HG02885 (cell line): ENCODE results near the gene SUCLG1.
"Not testable (repeated sequence)": the region's sequence is repeated elsewhere in the genome, so short reads cannot be mapped to it uniquely, and the experiment has no call there.

ENCODE experiments used
- ATAC-seq: cut with Tn5 transposase; IDR thresholded peaks from one replicate; pipeline ENCODE4 v1.9.1; 2021; ENCODE audit warnings: mild to moderate bottlenecking; ENCODE audit not compliant: unreplicated experiment, poor library complexity

The SUCLG1 gene

DNA sequence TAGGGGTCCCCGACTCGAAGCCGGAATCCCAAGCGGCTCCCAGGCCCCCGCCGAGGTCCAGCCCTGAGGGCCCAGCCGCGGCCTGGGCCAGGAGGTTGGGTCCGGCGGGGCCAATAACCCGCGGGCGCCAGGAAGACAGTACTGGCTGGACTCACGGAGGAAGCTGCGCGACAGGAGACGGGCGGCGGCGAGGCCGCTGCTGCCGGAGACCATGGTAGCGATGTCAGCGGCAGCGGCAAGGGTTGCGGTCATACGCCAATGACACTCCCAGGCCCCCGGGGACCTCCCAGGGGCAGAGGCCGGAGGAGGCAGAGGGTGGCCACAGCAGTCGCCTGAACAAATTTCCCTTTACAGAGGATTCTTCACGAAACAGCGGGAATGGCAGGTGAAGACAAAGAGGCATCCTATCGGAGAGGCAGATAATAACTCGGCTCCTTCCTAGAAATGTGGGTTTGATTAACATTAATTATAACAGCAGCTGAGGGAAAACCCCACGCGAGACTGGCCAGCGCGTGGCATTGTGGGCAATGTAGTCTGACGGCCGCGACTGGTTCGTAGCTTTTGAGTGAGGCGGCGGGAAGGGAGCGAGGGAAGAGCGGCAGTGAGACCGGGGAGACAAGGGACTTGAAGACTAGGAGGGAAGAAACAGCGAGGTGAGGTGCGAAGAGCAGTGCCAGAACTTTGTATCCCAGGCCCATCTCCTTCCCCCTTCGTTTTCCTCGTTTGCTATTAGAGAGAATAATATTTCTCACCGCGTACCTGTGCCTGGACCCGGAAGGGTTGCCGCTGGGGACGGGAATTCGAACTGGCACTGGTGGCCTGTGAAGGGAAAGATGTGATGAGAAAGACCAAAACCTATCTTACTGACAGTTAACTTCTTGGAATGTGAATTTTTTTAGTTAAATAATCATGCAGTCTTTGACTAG, at the start of gene SUCLG1:
Gene SUCLG1 (minus strand): TSS at position 263 of the 926 bp plus-strand sequence. CDS start 11 bp downstream, at position 252.
- peak; percentile 95 for ATAC-seq

DNA sequence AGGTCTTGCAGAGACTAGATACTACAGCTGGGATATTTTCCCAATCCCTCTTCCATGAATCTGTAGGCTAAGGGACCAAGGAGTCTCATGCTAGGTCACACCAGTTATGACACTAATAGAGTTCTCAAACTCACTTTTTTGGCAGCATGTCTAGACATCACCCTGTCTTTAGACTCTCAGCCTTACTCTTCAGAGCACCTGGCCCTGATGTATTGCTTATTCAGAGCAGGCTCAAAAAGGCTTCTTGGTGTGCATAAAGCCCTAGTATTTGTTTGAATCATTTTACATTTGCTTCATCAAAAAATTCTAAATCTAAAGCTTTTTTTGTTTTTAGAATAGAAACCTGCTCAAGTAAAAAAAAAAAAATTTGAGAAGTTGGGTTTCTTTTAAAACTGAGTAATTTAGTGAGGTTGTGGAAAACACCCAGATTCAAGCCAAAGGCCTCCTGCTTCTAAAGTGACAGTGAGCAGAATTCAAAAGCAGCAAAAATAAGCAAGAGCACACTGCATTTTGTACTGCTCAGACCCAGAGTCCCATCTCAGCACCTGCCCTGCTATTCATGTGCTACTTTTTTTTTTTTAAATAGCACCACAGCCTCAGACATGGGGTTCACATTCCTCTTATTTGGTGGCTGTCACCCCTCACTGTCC, 39.2 kb upstream of the SUCLG1 start:
- no peak for ATAC-seq

DNA sequence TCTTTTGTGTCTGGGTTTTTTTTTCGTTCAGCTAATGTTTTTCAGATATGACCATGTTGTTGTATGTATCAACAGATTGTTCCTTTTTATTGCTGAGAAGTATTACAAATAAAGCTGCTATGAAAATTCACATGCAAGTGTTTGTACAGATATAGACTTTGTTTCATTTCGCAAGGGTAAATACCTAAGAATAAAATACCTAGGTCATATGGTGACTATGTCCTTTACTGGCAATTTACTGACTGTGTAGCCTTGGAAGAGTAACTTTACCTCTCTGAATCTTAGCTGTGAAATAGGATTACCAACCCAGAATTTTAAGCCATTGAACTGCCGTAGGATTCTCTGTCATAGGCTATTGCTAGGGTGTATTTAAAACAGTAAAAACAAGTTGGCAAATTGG, 38.2 kb upstream of the SUCLG1 start:
- no peak for ATAC-seq

DNA sequence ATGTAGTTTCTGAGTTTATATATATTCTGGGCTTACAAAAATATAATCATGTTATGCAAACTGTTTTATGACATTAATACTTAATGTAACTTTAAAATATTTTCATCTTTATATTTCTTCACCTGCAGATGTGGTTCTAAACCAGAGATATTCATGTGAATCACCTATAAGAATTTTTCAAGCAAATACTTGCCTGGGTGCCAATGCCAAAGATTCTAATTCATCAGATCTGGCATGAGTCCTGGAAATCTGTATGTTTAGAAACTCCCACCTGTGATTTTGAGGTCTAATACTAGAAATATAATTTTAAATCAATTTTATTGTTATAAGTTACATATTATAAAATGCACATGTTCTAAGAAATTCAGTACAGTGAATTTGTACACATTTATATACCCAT, 37.3 kb upstream of the SUCLG1 start:
- no peak for ATAC-seq

DNA sequence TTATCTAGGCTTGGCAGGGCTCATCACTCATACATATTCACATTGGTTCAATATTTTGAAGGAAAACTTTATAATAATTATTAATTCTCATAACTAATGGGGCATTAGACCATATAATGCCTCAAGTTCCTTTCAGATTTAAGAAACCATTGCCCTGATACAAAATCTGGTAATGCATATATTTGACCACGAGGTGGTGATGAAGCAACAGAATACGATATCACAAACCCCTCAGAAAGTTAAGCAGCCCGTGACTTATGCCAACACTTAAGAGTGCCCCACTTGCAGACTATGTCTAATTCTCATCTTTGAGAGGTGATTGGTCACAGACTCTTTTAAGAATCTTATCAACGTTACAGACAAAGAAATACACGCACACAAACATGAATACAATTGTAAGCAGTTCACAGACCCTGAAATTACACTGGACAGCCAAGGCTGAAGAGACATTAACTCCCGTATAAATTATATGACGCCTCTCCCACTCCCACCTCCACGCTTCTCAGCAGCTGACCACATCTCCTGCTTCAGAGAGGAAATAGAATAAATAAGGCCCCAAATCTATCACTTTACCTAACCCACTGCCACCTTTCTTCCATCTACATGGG, 36.6 kb upstream of the SUCLG1 start:
- peak; percentile 91 for ATAC-seq

DNA sequence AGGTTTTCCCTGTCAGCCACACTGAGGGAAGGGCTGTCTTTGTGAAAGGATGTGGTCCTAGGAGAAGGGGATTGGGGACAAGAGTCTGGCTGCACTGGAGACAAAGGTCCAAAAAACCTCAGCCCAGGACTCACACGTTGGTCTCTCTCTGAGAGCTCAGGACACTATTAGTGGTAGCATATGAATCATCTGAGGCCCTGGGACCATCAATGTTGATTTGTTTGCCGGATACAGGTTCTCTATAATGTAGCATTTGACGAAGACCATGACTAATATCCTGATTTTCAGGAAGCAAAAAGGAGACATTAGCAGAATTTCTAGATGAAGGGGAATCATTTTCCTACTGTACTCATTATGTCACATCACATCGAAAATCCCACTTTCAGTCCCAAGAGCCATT, 35.0 kb upstream of the SUCLG1 start:
- no peak for ATAC-seq

DNA sequence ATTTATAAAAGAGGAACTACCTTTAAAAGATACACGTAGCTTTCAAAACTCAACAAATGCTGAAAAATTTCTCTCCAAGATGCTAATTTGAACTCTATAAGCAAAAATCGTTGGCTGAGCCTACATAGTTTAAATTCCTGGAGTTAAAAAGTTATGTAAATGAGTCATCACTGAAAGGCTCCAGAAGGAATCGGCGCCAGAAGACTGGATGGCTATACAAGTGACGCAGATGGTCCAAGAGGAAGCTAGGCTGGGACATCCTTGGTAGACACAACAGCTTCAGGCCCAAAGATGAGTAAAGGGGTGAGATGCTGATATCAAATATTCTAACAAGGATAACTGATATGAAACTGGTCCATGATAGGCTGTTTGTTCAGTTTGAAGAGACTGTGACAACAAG, 34.4 kb upstream of the SUCLG1 start:
- no peak for ATAC-seq

DNA sequence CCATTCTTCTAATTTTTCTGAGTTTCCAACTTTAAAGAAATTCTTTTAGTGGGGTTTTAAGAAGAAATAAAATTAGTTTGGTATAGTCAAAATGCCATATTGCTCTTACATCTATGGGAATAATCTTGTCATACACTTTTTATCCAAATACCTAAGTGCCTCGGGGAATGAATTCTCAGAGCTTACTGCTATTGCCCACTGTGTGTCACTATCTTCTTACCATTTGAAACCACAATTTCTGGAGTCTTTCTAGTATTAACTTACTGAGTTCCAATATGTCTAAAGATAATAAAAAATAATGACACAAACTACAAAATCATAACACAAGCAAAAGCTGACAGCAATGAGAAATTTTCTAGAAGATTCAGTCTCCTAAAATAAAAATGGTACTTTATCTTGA, 33.5 kb upstream of the SUCLG1 start:
- no peak for ATAC-seq

DNA sequence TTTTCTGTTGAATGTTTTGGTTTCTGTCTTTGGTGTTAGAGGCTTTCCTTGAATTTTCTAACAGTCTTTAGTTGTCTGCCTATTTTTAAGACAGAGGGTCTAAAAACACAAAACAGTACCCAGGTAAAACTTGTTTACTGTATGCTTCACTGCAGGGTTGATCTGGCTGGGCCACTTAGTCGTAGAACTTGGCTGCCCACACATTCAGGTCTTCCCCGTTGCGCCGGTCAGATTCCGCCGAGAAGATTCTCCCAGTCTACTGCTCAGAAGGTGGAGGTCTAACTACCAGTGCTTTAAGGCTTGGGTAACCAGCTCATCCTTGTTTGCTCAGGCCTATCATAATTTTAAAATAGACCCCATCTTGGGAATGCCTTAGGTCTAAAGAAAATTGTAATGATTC, 32.7 kb upstream of the SUCLG1 start:
- ATAC-seq = no peak

DNA sequence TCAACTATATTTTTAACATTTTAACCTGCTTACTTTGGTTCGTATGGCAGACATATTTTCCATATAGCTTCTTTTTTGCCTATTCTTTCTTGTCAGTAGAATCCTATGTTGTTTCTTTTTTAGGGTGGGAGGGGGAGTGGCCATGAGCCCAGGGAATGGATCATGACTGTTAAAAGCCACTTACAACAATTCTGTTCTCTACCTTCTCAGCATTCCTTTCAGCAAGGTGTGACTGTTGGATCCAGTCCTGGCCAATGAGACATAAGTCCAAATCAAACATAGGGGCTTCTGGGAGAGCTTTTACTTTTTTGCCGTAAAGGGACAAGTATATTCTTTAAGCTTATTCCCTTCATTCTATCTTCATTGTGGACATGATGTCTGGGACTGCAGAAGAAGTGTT, 32.2 kb upstream of the SUCLG1 start:
- no peak for ATAC-seq

DNA sequence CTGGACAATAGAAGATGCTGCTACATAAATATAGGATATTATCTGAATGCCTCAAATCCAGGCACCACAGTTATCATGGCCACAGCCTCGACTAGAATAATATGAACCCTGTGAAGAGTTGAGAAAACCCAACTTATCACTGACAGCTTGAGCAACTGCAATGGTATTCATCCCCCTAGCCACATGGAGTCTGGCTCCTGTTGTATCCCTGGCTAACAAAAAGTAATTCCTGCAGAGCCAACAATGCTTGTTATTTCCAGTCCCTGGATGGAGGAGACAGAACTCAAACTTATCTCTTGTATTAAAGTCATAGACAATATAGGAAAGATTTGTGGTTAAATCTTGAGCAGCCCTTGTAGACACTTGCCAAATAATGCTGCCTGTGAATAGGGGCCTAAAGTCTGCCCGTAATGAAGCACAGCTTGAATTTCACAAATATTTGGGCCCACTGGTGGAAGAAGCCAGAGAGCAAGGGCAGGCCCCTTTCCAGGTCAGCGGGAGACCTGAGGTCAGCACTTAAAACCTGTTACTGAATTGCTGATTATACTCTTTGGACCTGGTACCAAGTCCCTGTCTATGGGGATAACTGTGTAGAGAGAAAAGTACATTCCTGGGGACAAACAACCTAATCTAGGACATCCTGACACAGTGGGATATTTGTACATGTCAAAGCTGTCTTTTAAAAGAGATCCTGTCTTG, 28.4 kb upstream of the SUCLG1 start:
- no peak for ATAC-seq

DNA sequence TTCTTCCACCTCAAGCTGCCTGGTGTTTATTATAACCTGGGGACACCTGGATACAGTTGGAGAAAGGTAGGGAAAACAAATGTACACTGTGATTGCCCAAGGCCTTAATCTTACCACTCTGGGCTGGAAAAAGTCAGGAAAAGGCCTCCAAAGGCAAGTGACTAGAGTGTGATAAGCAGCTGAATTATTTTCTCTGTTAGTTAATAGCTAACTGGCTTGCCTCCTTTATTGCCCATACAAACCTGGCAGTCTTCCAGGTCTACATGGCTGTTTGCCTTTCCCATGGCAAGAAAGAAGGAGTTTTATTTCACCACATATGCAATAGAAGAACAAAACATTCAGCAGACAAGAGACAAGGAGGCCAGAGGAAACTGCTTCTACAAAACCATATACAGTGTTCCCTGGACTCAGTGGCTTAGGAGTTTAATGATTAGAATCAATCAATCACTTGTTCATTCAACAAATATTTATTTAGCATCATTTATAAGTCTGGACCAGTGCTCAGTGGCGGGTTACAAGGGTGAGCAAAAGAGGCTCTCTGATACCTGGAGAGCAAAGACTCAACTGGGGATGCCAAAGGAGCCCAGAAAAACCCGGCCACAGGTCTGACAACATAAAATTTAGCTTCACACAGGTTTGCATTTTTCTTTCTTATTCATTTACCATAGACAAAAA, 27.5 kb upstream of the SUCLG1 start:
- no peak for ATAC-seq

DNA sequence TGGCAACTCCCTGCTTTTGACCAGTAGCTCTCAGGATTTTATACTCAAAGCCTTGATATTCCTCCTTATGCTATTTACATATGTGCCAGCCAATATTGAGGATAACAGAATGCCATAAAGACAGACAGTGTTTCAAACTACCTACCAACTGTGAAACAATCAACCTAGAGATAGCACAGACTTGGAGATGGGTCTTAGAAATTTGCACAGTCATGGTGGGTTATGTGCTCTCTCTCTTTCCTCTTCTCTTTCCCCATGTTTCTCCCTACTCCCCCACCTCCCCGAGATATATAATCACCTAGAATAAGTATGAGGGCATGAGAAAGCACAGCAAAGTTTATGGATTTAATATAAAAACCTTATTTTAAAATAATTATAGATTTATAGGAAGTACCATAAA, 24.2 kb upstream of the SUCLG1 start:
- ATAC-seq = no peak

DNA sequence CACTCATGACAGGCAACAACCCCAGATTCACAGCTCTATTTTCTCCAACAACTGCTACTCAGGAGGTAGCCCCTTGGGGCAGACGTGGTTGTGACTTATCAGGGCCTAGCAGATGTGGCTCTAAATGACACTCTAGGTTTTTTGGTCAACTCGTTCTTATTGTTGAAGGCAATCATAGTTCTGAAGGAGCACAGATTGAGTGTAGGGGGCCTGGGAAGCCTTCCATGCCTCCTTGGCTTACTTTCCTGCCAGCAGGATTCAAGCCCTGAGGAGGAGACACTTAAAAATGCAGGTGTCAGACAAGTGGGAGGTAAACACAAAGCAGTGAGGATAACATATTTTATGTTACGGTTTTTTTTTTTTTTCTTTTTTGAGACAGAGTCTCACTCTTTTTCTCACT, 23.5 kb upstream of the SUCLG1 start:
- ATAC-seq = no peak

DNA sequence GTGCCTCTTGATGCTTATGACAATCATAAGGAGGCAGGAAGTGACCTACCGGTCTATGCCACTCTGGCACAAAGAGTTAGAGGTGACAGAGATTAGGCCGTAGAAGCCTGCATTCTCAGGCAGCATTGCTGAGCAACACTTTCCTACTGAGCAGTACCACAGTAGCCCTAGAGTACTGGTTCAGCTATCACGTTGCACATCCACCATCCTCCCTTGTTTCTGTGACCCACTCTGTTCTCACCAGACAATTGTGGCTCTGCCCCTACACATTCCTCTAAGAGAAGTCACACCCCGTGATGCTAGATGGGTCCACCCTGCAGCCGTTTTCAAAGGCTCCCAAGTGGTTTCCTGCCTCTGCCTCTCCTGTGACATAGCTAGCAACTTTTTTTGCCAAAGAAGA, 22.6 kb upstream of the SUCLG1 start:
- no peak for ATAC-seq

DNA sequence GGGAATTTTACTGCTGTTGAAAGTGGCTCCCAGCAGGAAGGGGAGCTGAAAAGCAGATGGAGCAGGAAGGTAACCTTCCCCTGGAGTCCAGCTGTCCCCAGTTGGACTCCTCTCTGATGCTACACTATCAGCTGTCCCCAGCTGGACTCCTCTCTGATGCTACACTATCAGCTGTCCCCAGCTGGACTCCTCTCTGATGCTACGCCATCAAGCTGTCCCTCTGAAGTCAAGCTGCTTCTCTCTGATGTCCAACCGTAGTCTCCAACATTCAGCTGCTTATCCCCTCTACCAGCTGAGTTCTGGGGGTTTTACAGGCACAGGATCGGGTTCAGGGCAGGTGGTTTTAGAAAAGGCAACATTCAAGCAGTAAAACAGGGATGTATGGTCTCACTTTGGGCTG, 19.8 kb upstream of the SUCLG1 start:
- no peak for ATAC-seq

DNA sequence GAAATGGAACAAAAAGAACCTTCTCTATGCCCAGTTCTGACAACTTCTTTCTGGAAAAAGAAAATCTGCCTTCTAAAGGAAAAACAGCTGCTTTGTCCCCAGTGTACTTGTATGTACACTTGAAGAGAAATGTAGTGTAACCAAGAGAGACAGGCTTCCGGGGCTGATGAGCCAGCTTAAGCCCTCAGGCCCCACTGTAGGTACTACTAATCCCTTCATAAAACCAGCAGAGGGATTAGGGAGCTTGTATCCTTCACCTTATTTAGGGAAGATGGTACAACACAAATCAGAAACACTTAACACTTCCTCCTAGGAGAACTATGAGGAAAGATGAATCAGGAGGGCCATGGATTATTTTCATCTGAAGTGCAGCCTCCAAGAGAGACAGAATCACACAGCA, 18.8 kb upstream of the SUCLG1 start:
- no peak for ATAC-seq

DNA sequence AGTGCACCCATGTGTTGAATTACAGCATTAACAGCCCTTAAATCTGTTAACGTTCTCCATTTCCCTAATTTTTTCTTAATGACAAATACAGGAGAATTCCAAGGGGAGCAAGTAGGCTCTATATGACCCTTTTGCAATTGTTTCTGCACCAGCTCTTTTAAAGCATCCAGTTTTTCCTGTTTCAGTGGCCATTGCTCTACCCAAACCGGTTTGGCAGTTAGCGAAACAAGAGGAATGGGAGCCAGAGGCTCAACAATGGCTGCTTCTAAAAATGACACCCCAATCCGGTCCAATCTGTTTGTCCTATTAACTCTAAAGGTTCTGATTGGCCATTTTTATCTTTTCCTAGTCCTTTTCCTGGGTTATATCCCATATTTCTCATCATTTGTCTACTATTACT, 15.1 kb upstream of the SUCLG1 start:
- no peak for ATAC-seq

DNA sequence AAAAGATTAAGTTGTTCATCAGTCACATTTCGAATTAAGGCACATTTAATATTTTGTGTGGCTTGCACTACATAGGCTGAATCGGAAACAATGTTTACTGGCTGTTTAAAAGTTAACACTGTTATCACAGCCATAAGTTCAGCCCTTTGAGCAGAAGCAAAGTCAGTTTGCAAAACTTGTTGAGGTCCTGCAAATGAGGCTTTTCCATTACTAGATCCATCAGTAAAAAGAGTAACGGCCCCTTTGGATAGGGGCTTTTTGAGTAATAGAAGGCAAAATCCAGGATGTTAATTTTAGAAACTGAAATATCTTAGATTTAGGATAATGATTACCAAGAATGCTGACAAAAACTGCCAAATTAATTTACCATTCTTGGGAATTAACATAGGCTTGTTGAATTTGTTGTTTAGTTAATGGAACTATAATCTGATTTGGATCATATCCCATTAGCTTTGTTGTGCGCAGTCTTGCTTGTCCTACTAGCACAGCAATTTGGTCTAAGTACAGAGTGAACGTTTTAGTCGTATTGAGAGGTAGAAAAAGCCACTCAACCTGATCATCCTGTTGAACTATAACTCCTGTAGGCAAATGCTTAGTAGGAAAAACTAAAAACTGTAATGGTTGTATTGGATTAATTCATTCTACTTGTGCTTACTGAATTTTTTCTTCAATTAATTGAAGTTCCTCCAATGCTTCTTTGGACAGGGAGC, 13.9 kb upstream of the SUCLG1 start:
- no peak for ATAC-seq

DNA sequence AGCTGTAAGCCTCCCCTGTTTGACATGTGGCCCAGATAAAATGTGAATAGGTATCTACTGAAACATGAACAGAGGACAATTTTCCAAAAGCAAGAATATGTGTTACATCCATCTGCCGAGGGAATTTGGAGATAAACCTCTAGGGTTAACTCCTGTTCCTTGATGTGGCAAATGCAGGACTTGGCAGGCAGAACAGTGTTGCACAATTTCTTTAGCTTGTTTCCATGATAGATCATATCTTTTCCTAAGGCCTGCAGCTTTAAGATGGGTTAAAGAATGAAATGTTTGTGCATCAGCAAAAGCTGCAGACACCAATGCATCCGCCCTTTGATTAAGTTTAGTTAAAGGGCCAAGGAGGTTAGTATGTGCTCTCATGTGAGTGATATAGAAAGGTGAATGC, 13.3 kb upstream of the SUCLG1 start:
- not testable (repeated sequence) for ATAC-seq
